Activated CD4-positive, alpha-beta T cell treated with anti-CD3 and anti-CD28 coated beads, Interleukin-2, amount 50 U/mL, for 16 hours (primary cell): Measurements from ENCODE around the gene GPR22.

ENCODE experiments used
- DNase-seq: peaks from one replicate; pipeline ENCODE4 v3.0.0-alpha.2; 2020

GPR22 gene

GRCh38 chr7:107480932-107481331 lies 11.1 kb downstream of the GPR22 start:
- DNase-seq, result no peak

GRCh38 chr7:107482571-107482970 lies 12.7 kb downstream of the GPR22 start:
- DNase-seq, result no peak

GRCh38 chr7:107486041-107486440 lies 16.2 kb downstream of the GPR22 start:
- DNase-seq, result peak; percentile 11

DNA sequence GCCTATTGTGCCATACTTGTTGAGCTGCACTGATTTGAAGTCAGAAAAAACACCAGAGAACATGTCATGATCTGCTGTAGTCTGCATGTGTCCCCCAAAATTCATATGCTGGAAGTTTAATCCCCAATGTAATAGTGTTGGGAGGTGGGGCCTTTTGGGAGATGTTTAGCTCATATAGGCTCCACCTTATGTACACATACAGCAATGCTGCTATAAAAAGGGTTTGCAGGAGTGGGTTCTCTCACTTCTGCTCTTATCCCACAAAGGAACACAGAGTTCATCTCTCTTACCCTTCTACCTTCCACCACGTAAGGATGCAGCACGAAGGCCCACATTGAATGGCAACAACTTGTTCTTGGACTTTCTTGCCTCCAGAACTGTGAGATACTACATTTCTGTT lies 23.0 kb downstream of the GPR22 start:
- no peak for DNase-seq

DNA sequence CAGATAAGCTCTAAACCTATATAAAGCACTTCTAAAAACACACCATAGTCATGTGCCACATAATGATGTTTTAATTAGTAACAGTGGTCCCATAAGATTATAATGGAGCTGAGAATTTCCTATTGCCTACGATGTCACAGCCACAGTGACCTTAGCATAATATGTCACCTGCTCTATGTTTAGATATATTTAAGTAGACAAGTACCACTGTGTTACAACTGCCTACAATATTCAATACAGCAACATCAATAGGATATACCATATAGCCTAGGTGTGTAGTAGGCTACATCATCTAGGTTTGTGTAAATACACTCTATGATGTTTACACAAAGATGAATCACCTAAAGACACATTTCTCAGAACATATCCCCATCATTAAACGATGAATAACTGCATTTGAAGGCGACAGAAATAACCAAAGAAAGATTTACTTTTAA lies 24.5 kb downstream of the GPR22 start:
- DNase-seq, result no peak

DNA sequence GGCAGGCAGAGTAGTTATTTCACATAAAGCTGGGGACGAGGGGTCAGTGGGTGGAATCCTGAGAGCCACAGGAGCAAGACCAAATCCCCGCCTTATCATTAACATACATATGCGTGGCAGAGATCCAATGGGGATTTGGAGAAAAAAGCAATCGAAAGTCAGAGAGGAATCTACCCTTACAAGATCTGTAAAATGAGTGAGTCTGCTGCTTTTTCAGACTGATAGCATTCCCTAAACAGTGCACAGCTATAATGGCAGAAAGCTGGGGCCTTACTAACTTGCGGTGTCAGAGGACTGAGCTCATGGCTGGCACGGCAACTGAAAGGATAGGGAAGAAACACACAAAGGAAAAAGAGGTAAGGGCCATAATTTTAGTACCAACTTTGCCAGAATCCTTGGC lies 25.0 kb downstream of the GPR22 start:
- DNase-seq, result no peak

- no peak for DNase-seq
Observed at GRCh38 chr7:107495516-107495915, 25.7 kb downstream of the GPR22 start.

DNA sequence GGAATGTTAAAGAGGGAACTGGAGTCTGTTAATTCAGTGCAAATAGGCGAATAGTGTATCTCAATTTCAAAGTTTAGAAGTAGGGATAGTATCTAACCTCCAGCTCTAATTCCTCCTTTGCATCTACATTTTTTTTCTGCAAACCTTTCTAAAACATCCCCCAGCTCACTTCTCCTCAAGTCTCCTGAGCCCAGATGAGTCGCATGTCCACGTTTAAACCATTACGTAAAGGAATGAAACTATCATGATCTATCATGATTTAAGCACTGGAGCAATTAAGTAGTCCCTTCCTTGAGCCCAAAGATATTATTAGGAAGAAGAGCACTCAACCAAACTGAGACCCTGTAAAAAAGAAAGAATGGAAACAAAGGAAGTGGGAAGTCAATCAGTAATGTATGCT lies 29.9 kb downstream of the GPR22 start:
- no peak for DNase-seq

DNA sequence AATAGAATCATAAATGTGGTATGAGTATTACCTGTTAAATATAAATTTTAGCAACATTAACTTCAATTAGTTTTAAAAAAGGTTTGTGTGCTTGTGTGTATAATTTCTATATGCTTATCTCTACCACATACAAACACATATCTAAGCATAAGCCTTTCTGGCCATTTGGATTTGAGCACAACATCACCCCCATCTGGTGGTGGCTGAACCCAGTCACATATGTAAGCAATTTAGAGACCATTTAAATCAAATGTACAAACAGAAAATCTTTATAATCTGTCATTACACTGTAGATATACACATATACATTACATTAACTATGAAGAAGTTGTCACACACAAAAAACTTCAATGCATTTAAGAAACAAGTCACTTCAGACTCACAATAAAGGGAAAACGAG lies 31.7 kb downstream of the GPR22 start:
- peak; percentile 24 for DNase-seq

DNA sequence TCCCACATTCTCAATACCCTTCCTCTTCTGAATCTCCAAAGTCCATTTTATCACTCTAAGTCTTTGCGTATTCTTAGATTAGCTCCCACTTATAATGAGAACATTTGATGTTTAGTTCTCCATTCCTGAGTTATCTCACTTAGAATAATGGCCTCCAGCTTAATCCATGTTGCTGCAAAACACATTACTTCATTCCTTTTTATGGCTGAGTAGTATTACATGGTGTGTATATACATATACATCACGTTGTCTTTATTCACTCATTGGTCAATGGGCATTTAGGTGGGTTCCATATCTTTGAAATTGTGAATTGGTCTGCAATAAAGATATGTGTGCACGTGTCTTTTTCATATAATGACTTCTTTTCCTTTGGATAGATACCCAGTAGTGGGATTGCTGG lies 32.3 kb downstream of the GPR22 start:
- no peak for DNase-seq

DNA sequence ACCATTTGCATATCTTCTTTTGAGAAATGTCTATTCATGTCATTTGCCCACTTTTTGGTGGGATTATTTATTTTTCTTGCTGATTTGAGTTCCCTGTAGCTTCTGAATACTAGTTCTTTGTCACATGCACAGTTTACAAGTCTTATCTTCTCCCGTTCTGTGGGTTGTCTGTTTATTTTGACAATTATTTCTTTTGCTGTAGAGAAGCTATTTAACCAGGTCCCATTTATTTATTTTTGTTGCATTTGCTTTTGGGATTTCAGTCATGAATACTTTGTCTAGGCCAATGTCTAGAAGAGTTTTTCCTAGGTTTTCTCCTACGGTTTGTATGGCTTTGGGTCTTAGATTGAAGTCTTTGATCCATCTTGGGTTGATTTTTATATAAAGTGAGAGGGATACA lies 32.9 kb downstream of the GPR22 start:
- DNase-seq, result no peak

- no peak for DNase-seq
Observed at GRCh38 chr7:107503687-107504086, 33.8 kb downstream of the GPR22 start.

DNA sequence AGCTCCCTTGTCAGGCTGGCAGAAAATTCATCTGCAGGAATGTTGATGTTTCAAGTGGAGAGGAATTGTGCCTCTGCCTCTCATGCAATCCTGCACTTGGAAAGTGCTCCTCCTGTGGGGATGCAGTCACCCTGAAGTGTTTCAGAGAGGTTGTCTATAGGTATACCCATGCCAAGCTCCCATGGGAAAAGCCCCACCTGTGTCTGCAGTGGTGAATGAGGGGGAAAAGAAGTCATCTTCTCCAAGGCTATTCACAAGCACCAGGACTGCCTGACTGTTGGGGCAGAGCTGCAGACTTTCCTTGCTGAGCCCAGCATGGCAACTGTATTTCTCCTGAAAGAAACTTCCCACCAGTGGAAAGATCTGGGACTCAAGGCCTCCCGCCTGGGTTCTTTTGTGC lies 35.5 kb downstream of the GPR22 start:
- DNase-seq, result no peak

GRCh38 chr7:107505997-107506673 lies 36.3 kb downstream of the GPR22 start:
- peak; percentile 8 for DNase-seq

DNA sequence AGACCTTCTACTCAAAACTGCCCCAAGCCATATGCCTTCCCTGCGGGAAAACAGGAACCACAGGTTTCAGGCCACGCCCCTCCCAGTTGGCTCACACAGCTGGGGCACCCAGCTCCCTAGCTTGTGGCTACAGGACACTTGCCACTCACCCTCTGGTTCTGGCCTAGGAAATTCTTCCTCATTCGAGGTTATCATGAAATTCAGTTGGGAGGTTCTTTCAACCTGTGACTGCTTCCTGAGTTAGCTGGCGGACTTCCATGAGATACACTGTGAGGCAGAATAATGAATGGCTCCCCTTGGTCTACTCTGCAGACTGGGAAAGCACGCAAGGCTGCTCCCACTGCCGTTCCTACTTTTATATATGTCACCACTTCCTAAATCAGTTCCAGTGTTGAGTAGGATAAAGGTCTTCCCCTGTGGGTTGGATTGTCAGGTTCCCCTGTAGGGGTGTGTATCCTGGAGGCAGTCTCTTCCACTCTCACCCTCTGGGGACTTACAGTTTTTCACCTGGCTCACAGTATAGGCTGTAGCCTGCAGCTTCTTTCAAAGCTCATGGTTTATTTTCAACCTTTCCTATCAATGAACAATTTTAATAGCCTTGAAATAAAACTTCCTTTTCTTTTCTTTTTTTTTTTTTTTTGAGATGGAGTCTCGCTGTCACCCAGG lies 37.0 kb downstream of the GPR22 start:
- no peak for DNase-seq
